ENCODE measurements around the gene MDM4. TPM values are rescaled to one million over a fixed set of nuclear protein-coding genes. Genes with fewer than 3 reads are reported as not detected.
A peak's percentile ranks its signal among the peaks of the same experiment; 100 is the strongest.

MDM4 gene
- total RNA-seq, 2 experiments from 2014 or later: 120 to 282 TPM

GRCh38 chr1:204505674-204506200, 10.5 kb upstream of the MDM4 start:
- ChIA-PET POLR2A (interaction anchor here (0.6 to 5.2 kb wide), 15 partner anchors 10 to 1182 kb away, joined by 3 to 78 read pairs (median 5); partner anchors contain the start of genes MDM4 and PIK3C2B), CTCF (ENCODE audit: unreplicated experiment) (interaction anchor here (0.8 to 2.8 kb wide), 3 partner anchors 10 to 60 kb away, joined by 3 to 10 read pairs (median 6); partner anchors contain the start of gene MDM4)
- no peak for DNase-seq (ENCODE audit: low spot score)
- Histone ChIP-seq H3K4me1 (ENCODE audit: insufficient read depth, low read length, poor library complexity, severe bottlenecking) (peaks cover 53% of the 10 kb centered on the region), H3K9me2 (ENCODE audit: insufficient read depth, low read length) (no peaks in the 10 kb centered on the region), H2AFZ (ENCODE audit: low read length) (peak overlapping the region; percentile 76; the same call in 1 of the 2 replicates), H3K4me2 (ENCODE audit: low read length) (peak overlapping the region; percentile 61), H3K36me3 (ENCODE audit: insufficient read depth, low read length) (no peaks in the 10 kb centered on the region), H3K9me3 (ENCODE audit: low read length) (no peaks in the 10 kb centered on the region), H3K4me3 (ENCODE audit: low read depth, low read length, poor library complexity, severe bottlenecking) (peak overlapping the region; percentile 72), H4K20me1 (ENCODE audit: insufficient read depth, low read length) (no peaks in the 10 kb centered on the region), H3K27ac (ENCODE audit: low read depth, low read length, poor library complexity, severe bottlenecking) (peak overlapping the region; percentile 96), H3K79me2 (ENCODE audit: insufficient read depth, low read depth, low read length) (no peaks in the 10 kb centered on the region)
- intact Hi-C loops (cut with micrococcal nuclease; ENCODE audit: unreplicated experiment): loop anchor here (1.0 to 10.0 kb wide), 5 partner anchors 15 to 302 kb away; partner anchors contain the start of gene PPP1R15B
- TF ChIP-seq EZH2phosphoT487 (IDR thresholded peaks at IDR 0.05; ENCODE audit: borderline replicate concordance, low read depth, low read length): no peak
- no peak for TF ChIP-seq CTCF (conservative IDR thresholded peaks at IDR 0.05; ENCODE audit: low read length)
- BruUV-seq (replicated peaks): no TSS peak

- H3K36me3 ChIP-seq (ENCODE audit: insufficient read depth, low read length): no peaks in the 10 kb centered on the region
- POLR2A ChIA-PET: interaction anchor here (0.5 to 5.2 kb wide), 16 partner anchors 9 to 346 kb away, joined by 3 to 78 read pairs (median 4); partner anchors contain the start of genes MDM4 and PIK3C2B
- peak overlapping the region; percentile 86 for H3K4me2 ChIP-seq (ENCODE audit: low read length)
- no peaks in the 10 kb centered on the region for H3K9me2 ChIP-seq (ENCODE audit: insufficient read depth, low read length)
- no TSS peak for BruUV-seq (replicated peaks)
- H2AFZ ChIP-seq (ENCODE audit: low read length): peak overlapping the region; percentile 76; the same call in 1 of the 2 replicates
- CTCF ChIA-PET (ENCODE audit: unreplicated experiment): interaction anchor here (0.6 to 2.8 kb wide), 7 partner anchors 10 to 300 kb away, joined by 3 to 10 read pairs (median 5); partner anchors contain the start of gene MDM4
- H3K9me3 ChIP-seq (ENCODE audit: low read length): no peaks in the 10 kb centered on the region; the same call in 1 of the 2 replicates
- H3K4me3 ChIP-seq (ENCODE audit: low read depth, low read length, poor library complexity, severe bottlenecking): peak overlapping the region; percentile 72
- peaks cover 60% of the 10 kb centered on the region for H3K4me1 ChIP-seq (ENCODE audit: insufficient read depth, low read length, poor library complexity, severe bottlenecking)
- DNase-seq (ENCODE audit: low spot score): peak; percentile 92
- H3K79me2 ChIP-seq (ENCODE audit: insufficient read depth, low read depth, low read length): no peaks in the 10 kb centered on the region
- H4K20me1 ChIP-seq (ENCODE audit: insufficient read depth, low read length): no peaks in the 10 kb centered on the region
- TF ChIP-seq EZH2phosphoT487 (IDR thresholded peaks at IDR 0.05; ENCODE audit: borderline replicate concordance, low read depth, low read length): no peak
- no peak for TF ChIP-seq CTCF (conservative IDR thresholded peaks at IDR 0.05; ENCODE audit: low read length)
- intact Hi-C loops (cut with micrococcal nuclease; ENCODE audit: unreplicated experiment): loop anchor here (1.0 to 10.0 kb wide), 5 partner anchors 14 to 301 kb away; partner anchors contain the start of gene PPP1R15B
- peak overlapping the region; percentile 96 for H3K27ac ChIP-seq (ENCODE audit: low read depth, low read length, poor library complexity, severe bottlenecking)
Measured at GRCh38 chr1:204506201-204506968, 9.8 kb upstream of the MDM4 start.

All from OCI-LY7 (cell line).